Measurements from ENCODE around the gene SERPINA4.
"Not testable (repeated sequence)": the region's sequence is repeated elsewhere in the genome, so short reads cannot be mapped to it uniquely, and the experiment has no call there.

SERPINA4 gene

DNA sequence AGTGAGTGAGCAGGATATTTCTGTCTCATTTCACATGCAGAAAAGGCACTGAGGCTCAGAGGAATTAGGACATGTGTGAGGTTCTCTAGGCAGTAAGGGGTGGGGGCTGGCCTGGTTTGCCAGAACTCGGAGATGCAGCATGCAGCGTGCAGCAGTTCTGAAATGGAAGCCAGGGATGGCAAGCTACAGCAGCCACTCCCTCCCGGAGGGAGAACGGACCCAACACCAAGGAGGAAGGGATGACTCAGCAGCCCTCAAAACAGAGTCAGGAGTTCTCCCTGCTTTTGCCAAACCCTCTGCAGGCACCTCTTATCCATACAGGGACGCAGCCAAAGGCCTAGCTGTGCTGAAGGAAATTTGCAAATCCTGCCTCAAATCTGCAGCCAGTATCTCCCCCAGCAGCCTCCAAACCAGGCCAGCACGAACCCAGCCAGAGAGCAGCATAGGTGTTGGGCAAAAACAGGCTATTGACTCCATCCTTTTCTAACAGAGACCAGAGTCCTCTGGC lies 40.7 kb downstream of the SERPINA4 start:
- DNase-seq (ENCODE audit: extremely low read depth, low read depth) = peak; percentile 14

DNA sequence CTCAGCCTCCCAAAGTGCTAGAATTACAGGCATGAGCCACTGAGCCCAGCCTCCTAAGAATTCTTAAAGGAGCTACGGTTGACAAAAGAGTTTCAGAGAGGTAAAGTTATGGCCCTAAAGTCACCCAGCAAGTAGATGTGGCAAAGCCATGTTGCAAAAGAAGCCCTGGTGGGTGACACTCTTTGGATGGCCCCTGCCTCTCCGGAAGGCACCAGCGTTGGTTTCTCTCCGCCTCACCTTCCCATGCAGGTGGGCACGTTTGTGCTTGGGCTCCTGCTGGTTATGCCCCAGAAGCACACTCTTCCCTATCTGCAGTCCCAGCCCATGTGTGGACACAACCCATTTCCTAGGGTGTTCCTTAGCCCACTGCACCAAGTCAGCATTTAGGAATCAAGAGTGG lies 41.5 kb downstream of the SERPINA4 start:
- TF ChIP-seq, protein P1, sequence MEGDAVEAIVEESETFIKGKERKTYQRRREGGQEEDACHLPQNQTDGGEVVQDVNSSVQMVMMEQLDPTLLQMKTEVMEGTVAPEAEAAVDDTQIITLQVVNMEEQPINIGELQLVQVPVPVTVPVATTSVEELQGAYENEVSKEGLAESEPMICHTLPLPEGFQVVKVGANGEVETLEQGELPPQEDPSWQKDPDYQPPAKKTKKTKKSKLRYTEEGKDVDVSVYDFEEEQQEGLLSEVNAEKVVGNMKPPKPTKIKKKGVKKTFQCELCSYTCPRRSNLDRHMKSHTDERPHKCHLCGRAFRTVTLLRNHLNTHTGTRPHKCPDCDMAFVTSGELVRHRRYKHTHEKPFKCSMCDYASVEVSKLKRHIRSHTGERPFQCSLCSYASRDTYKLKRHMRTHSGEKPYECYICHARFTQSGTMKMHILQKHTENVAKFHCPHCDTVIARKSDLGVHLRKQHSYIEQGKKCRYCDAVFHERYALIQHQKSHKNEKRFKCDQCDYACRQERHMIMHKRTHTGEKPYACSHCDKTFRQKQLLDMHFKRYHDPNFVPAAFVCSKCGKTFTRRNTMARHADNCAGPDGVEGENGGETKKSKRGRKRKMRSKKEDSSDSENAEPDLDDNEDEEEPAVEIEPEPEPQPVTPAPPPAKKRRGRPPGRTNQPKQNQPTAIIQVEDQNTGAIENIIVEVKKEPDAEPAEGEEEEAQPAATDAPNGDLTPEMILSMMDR (IDR thresholded peaks at IDR 0.05; ENCODE audit: low read depth, low read length, missing control alignments) = no peak

More for the DNA sequence above, 40.7 kb downstream of the SERPINA4 start:
- TF ChIP-seq, protein P1 (IDR thresholded peaks at IDR 0.05; ENCODE audit: low read depth, low read length, missing control alignments) = no peak
- no peak overlapping the region for H3K4me3 ChIP-seq (replicated peaks; ENCODE audit: low read depth, low read length)

DNA sequence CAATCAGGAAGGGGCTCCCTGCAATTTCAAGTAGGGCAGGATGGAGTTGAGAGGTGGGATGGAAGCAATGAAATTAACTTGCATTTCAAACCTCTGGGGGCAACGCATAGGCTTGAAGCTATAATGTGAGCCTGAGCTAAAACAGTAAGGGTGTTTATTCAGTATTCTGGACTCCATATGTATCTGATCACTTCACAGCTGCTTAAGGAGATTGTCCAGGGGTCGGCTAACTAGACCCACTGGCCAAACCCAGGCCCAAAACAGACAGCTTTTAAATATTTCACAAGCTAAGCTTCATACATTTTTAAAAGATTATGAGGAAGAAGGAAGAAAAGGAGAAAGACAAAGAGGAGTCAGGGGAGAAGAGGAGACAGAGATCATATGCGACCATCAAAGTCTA lies 44.1 kb downstream of the SERPINA4 start:
- TF ChIP-seq, protein P1 (IDR thresholded peaks at IDR 0.05; ENCODE audit: low read depth, low read length, missing control alignments) = no peak
- no peak for DNase-seq (ENCODE audit: extremely low read depth, low read depth)
- no peak overlapping the region for H3K4me3 ChIP-seq (replicated peaks; ENCODE audit: low read depth, low read length)

More for the DNA sequence above, 41.5 kb downstream of the SERPINA4 start:
- H3K4me3 ChIP-seq (replicated peaks; ENCODE audit: low read depth, low read length) = no peak overlapping the region
- DNase-seq (ENCODE audit: extremely low read depth, low read depth) = no peak

DNA sequence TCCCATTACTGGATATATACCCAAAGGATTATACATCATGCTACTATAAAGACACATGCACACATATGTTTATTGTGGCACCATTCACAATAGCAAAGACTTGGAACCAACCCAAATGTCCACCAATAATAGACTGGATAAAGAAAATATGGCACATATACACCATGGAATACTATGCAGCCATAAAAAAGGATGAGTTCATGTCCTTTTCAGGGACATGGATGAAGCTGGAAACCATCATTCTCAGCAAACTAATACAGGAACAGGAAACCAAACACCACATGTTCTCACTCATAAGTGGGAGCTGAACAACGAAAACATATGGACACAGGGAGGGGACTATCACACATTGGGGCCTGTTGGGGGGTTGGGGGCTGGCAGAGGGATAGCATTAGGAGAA lies 47.7 kb downstream of the SERPINA4 start:
- H3K4me3 ChIP-seq (replicated peaks; ENCODE audit: low read depth, low read length); DNase-seq (ENCODE audit: extremely low read depth, low read depth): not testable (repeated sequence)

DNA sequence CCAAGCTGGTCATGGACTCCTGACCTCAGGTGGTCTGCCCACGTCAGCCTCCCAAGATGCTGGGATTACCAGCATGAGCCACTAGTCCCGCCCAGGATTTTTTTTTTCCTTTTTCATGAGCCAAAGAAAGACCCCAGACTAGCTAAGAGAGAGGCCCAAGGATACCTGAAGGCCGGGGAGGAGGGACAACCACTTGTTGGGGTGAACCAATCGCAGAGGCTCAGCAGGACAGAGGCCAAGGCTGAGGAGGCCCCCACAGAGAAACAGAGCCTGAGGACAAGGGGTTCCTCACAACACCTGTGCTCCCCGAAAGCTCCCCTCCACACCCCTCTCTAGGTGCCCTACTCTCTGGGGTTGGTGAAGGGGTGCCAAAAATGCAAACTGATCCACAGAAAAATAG lies 49.9 kb downstream of the SERPINA4 start:
- TF ChIP-seq, protein P1 (IDR thresholded peaks at IDR 0.05; ENCODE audit: low read depth, low read length, missing control alignments) = no peak
- no peak for DNase-seq (ENCODE audit: extremely low read depth, low read depth)
- H3K4me3 ChIP-seq (replicated peaks; ENCODE audit: low read depth, low read length) = no peak overlapping the region

DNA sequence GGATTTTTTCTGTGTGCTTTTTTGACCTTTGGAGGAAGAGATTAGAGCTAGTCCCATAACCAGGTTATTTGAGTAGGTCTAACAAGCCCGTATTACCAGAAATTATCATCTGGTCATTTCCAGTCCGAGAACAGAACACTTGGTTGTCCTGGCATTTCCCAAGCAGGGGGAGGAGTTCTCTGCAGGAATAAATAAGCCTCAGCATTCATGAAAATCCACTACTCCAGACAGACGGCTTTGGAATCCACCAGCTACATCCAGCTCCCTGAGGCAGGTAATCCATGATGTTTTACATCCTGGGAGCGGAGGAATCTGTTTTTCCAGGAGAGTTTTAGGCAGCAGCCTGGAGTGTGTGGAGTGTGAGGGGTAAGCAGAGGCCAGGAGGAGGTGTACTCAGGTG lies 50.9 kb downstream of the SERPINA4 start, which contains the start of gene SERPINA3:
TSS of gene SERPINA3 (plus strand) at position 218 of the 400 bp plus-strand sequence. CDS start 2,051 bp downstream, outside the sequence.
- no peak for DNase-seq (ENCODE audit: extremely low read depth, low read depth)
- no peak within 1 kb of the TSS for H3K4me3 ChIP-seq (replicated peaks; ENCODE audit: low read depth, low read length)
- TF ChIP-seq, protein P1 (IDR thresholded peaks at IDR 0.05; ENCODE audit: low read depth, low read length, missing control alignments) = no peak

DNA sequence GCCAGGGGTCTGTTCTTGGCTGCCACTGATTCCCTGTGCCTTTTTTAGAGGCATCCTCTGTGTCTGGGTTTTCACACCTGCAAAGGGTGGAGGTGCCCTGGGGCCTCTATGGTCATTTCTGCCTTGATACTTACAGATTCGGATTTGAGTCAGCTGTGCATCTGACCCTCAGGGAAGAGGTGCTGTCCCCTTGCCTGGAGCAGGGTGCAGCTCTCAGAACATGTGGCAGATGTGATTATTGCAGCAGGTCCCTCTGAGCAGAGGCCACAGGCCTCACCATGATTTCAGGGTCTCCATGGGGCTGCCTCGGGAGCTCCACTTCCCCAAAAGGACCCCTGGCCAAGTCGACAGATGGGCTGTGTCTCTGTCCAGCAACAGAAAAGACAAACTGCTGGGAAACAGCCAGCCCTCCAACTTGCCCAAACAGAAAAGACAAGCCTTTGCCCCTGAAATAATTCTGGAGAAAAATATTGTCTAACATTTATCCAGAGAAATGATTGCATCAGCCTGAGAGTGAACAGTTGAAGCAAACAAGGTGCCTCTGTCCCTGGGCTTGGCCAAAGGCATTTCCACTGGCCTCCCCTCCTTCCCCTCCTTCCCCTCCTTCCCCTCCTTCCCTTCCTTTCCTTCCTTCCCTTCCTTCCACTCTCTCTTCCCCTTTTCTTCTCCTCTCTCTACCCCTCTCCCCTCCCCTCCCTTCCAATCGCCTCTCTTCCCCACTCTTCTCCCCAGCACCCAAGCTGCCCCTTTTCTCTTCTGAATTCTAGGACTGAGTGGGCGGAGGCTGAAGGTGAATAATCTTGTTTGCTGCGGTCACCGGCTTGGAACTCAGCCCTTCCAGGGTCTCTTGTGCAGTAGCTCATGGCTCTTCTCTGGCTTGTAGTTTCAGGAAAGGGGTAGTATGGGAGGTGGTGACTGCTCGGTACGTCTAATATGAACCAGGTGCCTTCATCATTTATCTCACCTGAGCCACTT lies 51.6 kb downstream of the SERPINA4 start:
- no peak for DNase-seq (ENCODE audit: extremely low read depth, low read depth)
- TF ChIP-seq, protein P1 (IDR thresholded peaks at IDR 0.05; ENCODE audit: low read depth, low read length, missing control alignments) = no peak
- no peak overlapping the region for H3K4me3 ChIP-seq (replicated peaks; ENCODE audit: low read depth, low read length)

All from HFF-Myc (cell line).